Osteocyte (in vitro differentiated cells): ENCODE measurements around the gene SYT12. TPM values are rescaled to one million over a fixed set of nuclear protein-coding genes. Genes with fewer than 3 reads are reported as not detected.
A peak's percentile ranks its signal among the peaks of the same experiment; 100 is the strongest.

Source experiments
- DNase-seq: peaks from one replicate; pipeline ENCODE4 v3.0.0; 2021; ENCODE audit warnings: mixed read lengths; ENCODE audit not compliant: unreplicated experiment; ENCODE audit errors: extremely low spot score
- H3K27ac Mint-ChIP-seq: one replicate; pipeline ENCODE4 v1.8.0; 2021; ENCODE audit warnings: mild to moderate bottlenecking, mixed read lengths; ENCODE audit not compliant: unreplicated experiment
- H3K27me3 Mint-ChIP-seq: one replicate; pipeline ENCODE4 v1.8.0; 2021; ENCODE audit warnings: mixed read lengths; ENCODE audit not compliant: unreplicated experiment
- H3K36me3 Mint-ChIP-seq: one replicate; pipeline ENCODE4 v1.8.0; 2021; ENCODE audit warnings: mixed read lengths; ENCODE audit not compliant: unreplicated experiment
- H3K4me1 Mint-ChIP-seq: one replicate; pipeline ENCODE4 v1.8.0; 2021; ENCODE audit warnings: mixed read lengths; ENCODE audit not compliant: unreplicated experiment
- H3K4me3 Mint-ChIP-seq: one replicate; pipeline ENCODE4 v1.8.0; 2021; ENCODE audit warnings: mild to moderate bottlenecking, moderate library complexity, mixed read lengths; ENCODE audit not compliant: unreplicated experiment
- H3K9me3 Mint-ChIP-seq: one replicate; pipeline ENCODE4 v1.8.0; 2021; ENCODE audit warnings: mixed read lengths; ENCODE audit not compliant: unreplicated experiment
- CTCF ChIP-seq: fragments of 200-600 bp; sonication (generic); IDR thresholded peaks from 2 replicates; pipeline ENCODE4 v1.5.0; 2021; ENCODE audit warnings: antibody characterized with exemption, mild to moderate bottlenecking, moderate library complexity
- total RNA-seq: library from RNA; stranded (reverse); gene quantifications from 2 replicates; pipeline ENCODE4 v1.2.1, GENCODE V29; 2021

The SYT12 gene
- total RNA-seq, 1 donor from 2014 or later = 1.7 TPM

- no peaks in the 10 kb centered on the region for H3K27me3 Mint-ChIP-seq
- no peak for TF ChIP-seq CTCF
- H3K36me3 Mint-ChIP-seq = no peaks in the 10 kb centered on the region
- H3K4me3 Mint-ChIP-seq = no peak overlapping the region
- peaks cover 6% of the 10 kb centered on the region for H3K4me1 Mint-ChIP-seq
- H3K27ac Mint-ChIP-seq = no peak overlapping the region
- H3K9me3 Mint-ChIP-seq = no peaks in the 10 kb centered on the region
- no peak for DNase-seq
Measured at GRCh38 chr11:67060111-67060522, 37.2 kb downstream of the SYT12 start.

GRCh38 chr11:67062526-67063373 lies 39.8 kb downstream of the SYT12 start:
- H3K27me3 Mint-ChIP-seq = no peaks in the 10 kb centered on the region
- H3K9me3 Mint-ChIP-seq = no peaks in the 10 kb centered on the region
- DNase-seq = no peak
- TF ChIP-seq CTCF = no peak
- H3K27ac Mint-ChIP-seq = no peak overlapping the region
- H3K4me1 Mint-ChIP-seq = no peaks in the 10 kb centered on the region
- no peaks in the 10 kb centered on the region for H3K36me3 Mint-ChIP-seq
- no peak overlapping the region for H3K4me3 Mint-ChIP-seq

DNA sequence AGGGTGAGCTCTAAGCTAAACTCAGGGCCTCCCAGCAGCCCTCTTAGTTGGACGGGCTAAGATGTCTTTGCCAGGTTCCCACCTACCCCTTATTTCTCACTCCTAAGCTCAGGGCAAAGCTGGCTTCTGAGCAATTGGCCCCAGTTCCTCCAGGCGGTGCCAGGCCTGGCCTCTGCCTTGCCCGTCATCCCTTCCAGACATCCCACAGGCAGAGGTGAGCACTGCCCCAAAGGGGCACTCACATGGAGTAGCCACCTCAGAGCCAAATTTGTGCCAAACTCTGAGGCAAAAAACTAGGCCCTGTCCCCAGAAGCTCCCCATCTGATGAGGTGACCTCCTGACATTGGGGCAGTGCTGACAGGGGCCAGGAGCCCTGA lies 43.4 kb downstream of the SYT12 start:
- no peaks in the 10 kb centered on the region for H3K9me3 Mint-ChIP-seq
- no peaks in the 10 kb centered on the region for H3K27me3 Mint-ChIP-seq
- H3K27ac Mint-ChIP-seq = no peak overlapping the region
- no peaks in the 10 kb centered on the region for H3K4me1 Mint-ChIP-seq
- no peaks in the 10 kb centered on the region for H3K36me3 Mint-ChIP-seq
- no peak overlapping the region for H3K4me3 Mint-ChIP-seq
- DNase-seq = no peak
- no peak for TF ChIP-seq CTCF

GRCh38 chr11:67071420-67072284 lies 48.7 kb downstream of the SYT12 start:
- H3K27ac Mint-ChIP-seq = no peak overlapping the region
- H3K36me3 Mint-ChIP-seq = no peaks in the 10 kb centered on the region
- TF ChIP-seq CTCF = peak; percentile 76
- no peak overlapping the region for H3K4me3 Mint-ChIP-seq
- no peak for DNase-seq
- H3K27me3 Mint-ChIP-seq = no peaks in the 10 kb centered on the region
- no peaks in the 10 kb centered on the region for H3K4me1 Mint-ChIP-seq
- H3K9me3 Mint-ChIP-seq = no peaks in the 10 kb centered on the region

GRCh38 chr11:67072295-67072694 lies 49.4 kb downstream of the SYT12 start:
- no peak for TF ChIP-seq CTCF
- Mint-ChIP-seq H3K36me3 (no peaks in the 10 kb centered on the region), H3K4me3 (no peak overlapping the region), H3K27ac (no peak overlapping the region), H3K4me1 (no peaks in the 10 kb centered on the region), H3K9me3 (no peaks in the 10 kb centered on the region), H3K27me3 (no peaks in the 10 kb centered on the region)
- DNase-seq = no peak
